Measurements from ENCODE around the gene MRPL9. TPM values are rescaled to one million over a fixed set of nuclear protein-coding genes. Genes with fewer than 3 reads are reported as not detected.

The MRPL9 gene
- total RNA-seq, 1 donor from 2014 or later = 34.1 TPM

GRCh38 chr1:151718666-151719065 is 44.6 kb downstream of the MRPL9 start:
- H3K4me3 ChIP-seq = no peak overlapping the region
- TF ChIP-seq CTCF (IDR thresholded peaks at IDR 0.05) (no peak), POLR2A (IDR thresholded peaks at IDR 0.05) (no peak), POLR2AphosphoS5 (IDR thresholded peaks at IDR 0.05; ENCODE audit: insufficient read depth in 1 of 2, low read depth in 1 of 2) (no peak)
- no peaks in the 10 kb centered on the region for H3K27me3 ChIP-seq
- H3K27ac ChIP-seq = no peak overlapping the region
- H3K36me3 ChIP-seq = no peaks in the 10 kb centered on the region
- peaks cover 33% of the 10 kb centered on the region for H3K4me1 ChIP-seq
- no peak for DNase-seq (ENCODE audit: extremely low spot score in 2 of 2)
- no peaks in the 10 kb centered on the region for H3K9me3 ChIP-seq
- intact Hi-C loops (cut with DNase I) = no loop called here

GRCh38 chr1:151718011-151718431 is 45.3 kb downstream of the MRPL9 start:
- TF ChIP-seq POLR2AphosphoS5 (IDR thresholded peaks at IDR 0.05; ENCODE audit: insufficient read depth in 1 of 2, low read depth in 1 of 2) = no peak
- TF ChIP-seq POLR2A (IDR thresholded peaks at IDR 0.05) = no peak
- no peak for TF ChIP-seq CTCF (IDR thresholded peaks at IDR 0.05)
- DNase-seq (ENCODE audit: extremely low spot score in 2 of 2) = no peak
- H3K4me1 ChIP-seq = peaks cover 33% of the 10 kb centered on the region
- intact Hi-C loops (cut with DNase I) = no loop called here
- H3K27ac ChIP-seq = no peak overlapping the region
- no peaks in the 10 kb centered on the region for H3K27me3 ChIP-seq
- H3K36me3 ChIP-seq = no peaks in the 10 kb centered on the region
- no peaks in the 10 kb centered on the region for H3K9me3 ChIP-seq
- no peak overlapping the region for H3K4me3 ChIP-seq

GRCh38 chr1:151716771-151717631 is 46.3 kb downstream of the MRPL9 start, which contains the start of gene CELF3:
Gene CELF3 (minus strand): TSS chr1:151716803. CDS start chr1:151716020, 783 bp downstream.
- Histone ChIP-seq H3K4me3 (no peak within 1 kb of the TSS), H3K27ac (no peak within 1 kb of the TSS), H3K27me3 (no peaks in the 10 kb centered on the region), H3K36me3 (no peaks in the 10 kb centered on the region), H3K9me3 (no peaks in the 10 kb centered on the region), H3K4me1 (peaks cover 33% of the 10 kb centered on the region)
- DNase-seq (ENCODE audit: extremely low spot score in 2 of 2) = no peak
- no peak for TF ChIP-seq CTCF (IDR thresholded peaks at IDR 0.05)
- TF ChIP-seq POLR2AphosphoS5 (IDR thresholded peaks at IDR 0.05; ENCODE audit: insufficient read depth in 1 of 2, low read depth in 1 of 2) = no peak
- no peak for TF ChIP-seq POLR2A (IDR thresholded peaks at IDR 0.05)
- intact Hi-C loops (cut with DNase I) = no loop called here

- no peaks in the 10 kb centered on the region for H3K36me3 ChIP-seq
- no peak for DNase-seq (ENCODE audit: extremely low spot score in 2 of 2)
- H3K4me3 ChIP-seq = no peak overlapping the region
- H3K27me3 ChIP-seq = no peaks in the 10 kb centered on the region
- TF ChIP-seq POLR2A (IDR thresholded peaks at IDR 0.05) (no peak), CTCF (IDR thresholded peaks at IDR 0.05) (no peak), POLR2AphosphoS5 (IDR thresholded peaks at IDR 0.05; ENCODE audit: insufficient read depth in 1 of 2, low read depth in 1 of 2) (no peak)
- no peaks in the 10 kb centered on the region for H3K9me3 ChIP-seq
- peaks cover 28% of the 10 kb centered on the region for H3K4me1 ChIP-seq
- intact Hi-C loops (cut with DNase I) = no loop called here
- no peak overlapping the region for H3K27ac ChIP-seq
These were observed 46.9 kb downstream of the MRPL9 start for GRCh38 chr1:151716405-151716762.

All from vagina (tissue), 2 donors.